Measurements from ENCODE around the gene MAST1. TPM values are rescaled to one million over a fixed set of nuclear protein-coding genes. Genes with fewer than 3 reads are reported as not detected.

Gene MAST1
- total RNA-seq, 1 experiment from 2014 or later, result 11.2 TPM

GRCh38 chr19:12885749-12886650 is 47.7 kb downstream of the MAST1 start:
- Histone ChIP-seq H3K4me2 (ENCODE audit: low read length) (0 out of 2 replicates have a peak overlapping the region, but pooled peaks have one; percentile 70), H3K9me3 (ENCODE audit: low read length) (peaks cover 9% of the 10 kb centered on the region; the same call in 1 of the 2 replicates), H3F3A (ENCODE audit: low read length, unreplicated experiment) (no peaks in the 10 kb centered on the region), H3K27me3 (ENCODE audit: low read length) (peaks cover 9% of the 10 kb centered on the region; the same call in 1 of the 2 replicates), H3K9me2 (replicated peaks; ENCODE audit: low read length) (no peaks in the 10 kb centered on the region), H3K4me3 (ENCODE audit: low read length) (no peak overlapping the region), H3K4me1 (ENCODE audit: insufficient read depth, low read length) (no peaks in the 10 kb centered on the region), H3K79me2 (ENCODE audit: low read length) (no peaks in the 10 kb centered on the region), H4K20me1 (ENCODE audit: low read length) (no peaks in the 10 kb centered on the region), H3K36me3 (ENCODE audit: low read depth, low read length) (no peaks in the 10 kb centered on the region; the same call in 1 of the 2 replicates), H3K9ac (ENCODE audit: low read length) (no peak overlapping the region), H3K27ac (ENCODE audit: low read length) (no peak overlapping the region), H2AFZ (ENCODE audit: low read length) (peak overlapping the region; percentile 79; the same call in 1 of the 2 replicates)
- no peak for TF ChIP-seq CTCF (conservative IDR thresholded peaks at IDR 0.05; ENCODE audit: low read depth, low read length)
- TF ChIP-seq EZH2phosphoT487 (IDR thresholded peaks at IDR 0.05; ENCODE audit: borderline replicate concordance, low read length), result no peak
- TF ChIP-seq EZH2 (IDR thresholded peaks at IDR 0.05; ENCODE audit: low read length, unreplicated experiment), result no peak
- no peak for ATAC-seq
- no peak for DNase-seq
- intact Hi-C loops (cut with micrococcal nuclease), result no loop called here
- ChIA-PET POLR2A (ENCODE audit: unreplicated experiment) (no interaction called here), CTCF (no interaction called here)
- BruUV-seq (replicated peaks), result no TSS peak

- H4K20me1 ChIP-seq (ENCODE audit: low read length), result no peaks in the 10 kb centered on the region
- ATAC-seq, result no peak
- POLR2A ChIA-PET (ENCODE audit: unreplicated experiment), result no interaction called here
These were observed 48.3 kb downstream of the MAST1 start for GRCh38 chr19:12886651-12886968.

More at GRCh38 chr19:12886651-12886968, 48.3 kb downstream of the MAST1 start:
- intact Hi-C loops (cut with micrococcal nuclease), result no loop called here
- CTCF ChIA-PET, result no interaction called here
- no TSS peak for BruUV-seq (replicated peaks)
- TF ChIP-seq EZH2 (IDR thresholded peaks at IDR 0.05; ENCODE audit: low read length, unreplicated experiment), result no peak
- no peak for TF ChIP-seq EZH2phosphoT487 (IDR thresholded peaks at IDR 0.05; ENCODE audit: borderline replicate concordance, low read length)
- no peak for TF ChIP-seq CTCF (conservative IDR thresholded peaks at IDR 0.05; ENCODE audit: low read depth, low read length)
- Histone ChIP-seq H3K4me3 (ENCODE audit: low read length) (no peak overlapping the region), H3F3A (ENCODE audit: low read length, unreplicated experiment) (no peaks in the 10 kb centered on the region), H3K4me1 (ENCODE audit: insufficient read depth, low read length) (peaks cover 1% of the 10 kb centered on the region; the same call in 1 of the 2 replicates), H3K9me2 (replicated peaks; ENCODE audit: low read length) (no peaks in the 10 kb centered on the region), H3K9ac (ENCODE audit: low read length) (no peak overlapping the region), H3K27ac (ENCODE audit: low read length) (no peak overlapping the region), H3K4me2 (ENCODE audit: low read length) (no peak overlapping the region), H3K27me3 (ENCODE audit: low read length) (peaks cover 9% of the 10 kb centered on the region; the same call in 1 of the 2 replicates), H2AFZ (ENCODE audit: low read length) (no peak overlapping the region), H3K36me3 (ENCODE audit: low read depth, low read length) (no peaks in the 10 kb centered on the region; the same call in 1 of the 2 replicates), H3K9me3 (ENCODE audit: low read length) (peaks cover 9% of the 10 kb centered on the region; the same call in 1 of the 2 replicates), H3K79me2 (ENCODE audit: low read length) (peaks cover 5% of the 10 kb centered on the region)
- DNase-seq, result no peak

Data from PC-3 (cell line).